GM12892 (cell line): Measurements from ENCODE around the gene ZNF638.

Experiments
- POLR2AphosphoS5 ChIP-seq: IDR thresholded peaks from 2 replicates; pipeline ENCODE4 v1.6.1; 2011; ENCODE audit warnings: low read depth, low read length, control low read depth
- TAF1 ChIP-seq: IDR thresholded peaks from 2 replicates; pipeline ENCODE4 v1.6.1; 2011; ENCODE audit warnings: low read depth, mild to moderate bottlenecking, control low read depth, low read length, borderline replicate concordance

GRCh38 chr2:71341645-71342044 is 10.1 kb downstream of the ZNF638 start:
- no peak for TF ChIP-seq POLR2AphosphoS5
- TF ChIP-seq TAF1: no peak
